Activated CD4-positive, alpha-beta T cell treated with anti-CD3 and anti-CD28 coated beads, Interleukin-2, amount 50 U/mL, for 16 hours (primary cell): ENCODE measurements around the gene TMC5.
"Not testable (repeated sequence)": the region's sequence is repeated elsewhere in the genome, so short reads cannot be mapped to it uniquely, and the experiment has no call there.

Experiments
- DNase-seq: peaks from one replicate; pipeline ENCODE4 v3.0.0-alpha.2; 2020

TMC5 gene, protein sequence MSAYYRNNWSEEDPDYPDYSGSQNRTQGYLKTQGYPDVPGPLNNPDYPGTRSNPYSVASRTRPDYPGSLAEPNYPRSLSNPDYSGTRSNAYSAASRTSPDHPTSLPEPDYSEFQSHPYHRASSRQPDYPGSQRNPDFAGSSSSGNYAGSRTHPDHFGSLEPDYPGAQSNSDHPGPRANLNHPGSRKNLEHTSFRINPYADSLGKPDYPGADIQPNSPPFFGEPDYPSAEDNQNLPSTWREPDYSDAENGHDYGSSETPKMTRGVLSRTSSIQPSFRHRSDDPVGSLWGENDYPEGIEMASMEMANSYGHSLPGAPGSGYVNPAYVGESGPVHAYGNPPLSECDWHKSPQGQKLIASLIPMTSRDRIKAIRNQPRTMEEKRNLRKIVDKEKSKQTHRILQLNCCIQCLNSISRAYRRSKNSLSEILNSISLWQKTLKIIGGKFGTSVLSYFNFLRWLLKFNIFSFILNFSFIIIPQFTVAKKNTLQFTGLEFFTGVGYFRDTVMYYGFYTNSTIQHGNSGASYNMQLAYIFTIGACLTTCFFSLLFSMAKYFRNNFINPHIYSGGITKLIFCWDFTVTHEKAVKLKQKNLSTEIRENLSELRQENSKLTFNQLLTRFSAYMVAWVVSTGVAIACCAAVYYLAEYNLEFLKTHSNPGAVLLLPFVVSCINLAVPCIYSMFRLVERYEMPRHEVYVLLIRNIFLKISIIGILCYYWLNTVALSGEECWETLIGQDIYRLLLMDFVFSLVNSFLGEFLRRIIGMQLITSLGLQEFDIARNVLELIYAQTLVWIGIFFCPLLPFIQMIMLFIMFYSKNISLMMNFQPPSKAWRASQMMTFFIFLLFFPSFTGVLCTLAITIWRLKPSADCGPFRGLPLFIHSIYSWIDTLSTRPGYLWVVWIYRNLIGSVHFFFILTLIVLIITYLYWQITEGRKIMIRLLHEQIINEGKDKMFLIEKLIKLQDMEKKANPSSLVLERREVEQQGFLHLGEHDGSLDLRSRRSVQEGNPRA

DNA sequence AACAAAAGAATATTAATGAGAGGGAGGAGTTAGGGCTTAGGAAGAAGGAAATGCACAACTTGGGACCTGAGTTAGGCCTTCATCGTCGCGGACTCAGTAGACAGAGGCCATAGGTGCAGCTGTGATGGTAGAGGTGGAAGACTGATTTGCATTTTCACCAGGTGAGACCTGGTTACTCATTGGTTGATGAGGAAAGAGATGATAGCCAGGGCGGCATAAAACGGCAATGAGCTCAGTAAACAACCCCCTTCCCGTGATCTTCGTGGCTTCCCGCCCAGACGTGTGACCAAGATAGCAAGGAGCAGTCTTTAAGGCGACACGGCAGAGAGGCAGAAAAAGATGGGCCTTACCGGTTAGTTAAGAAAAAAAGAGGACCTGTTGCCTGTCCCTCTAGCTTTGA, at the start of gene TMC5:
Gene TMC5 (plus strand): TSS at position 244 of the 400 bp plus-strand sequence. CDS start 22,156 bp downstream, outside the sequence.
- DNase-seq, result no peak

GRCh38 chr16:19372541-19372940, 45.1 kb upstream of the TMC5 start:
- not testable (repeated sequence) for DNase-seq

GRCh38 chr16:19374402-19374801, 43.3 kb upstream of the TMC5 start:
- DNase-seq, result no peak

GRCh38 chr16:19375561-19376158, 42.0 kb upstream of the TMC5 start:
- peak; percentile 43 for DNase-seq

GRCh38 chr16:19377864-19378263, 39.8 kb upstream of the TMC5 start:
- DNase-seq, result no peak

DNA sequence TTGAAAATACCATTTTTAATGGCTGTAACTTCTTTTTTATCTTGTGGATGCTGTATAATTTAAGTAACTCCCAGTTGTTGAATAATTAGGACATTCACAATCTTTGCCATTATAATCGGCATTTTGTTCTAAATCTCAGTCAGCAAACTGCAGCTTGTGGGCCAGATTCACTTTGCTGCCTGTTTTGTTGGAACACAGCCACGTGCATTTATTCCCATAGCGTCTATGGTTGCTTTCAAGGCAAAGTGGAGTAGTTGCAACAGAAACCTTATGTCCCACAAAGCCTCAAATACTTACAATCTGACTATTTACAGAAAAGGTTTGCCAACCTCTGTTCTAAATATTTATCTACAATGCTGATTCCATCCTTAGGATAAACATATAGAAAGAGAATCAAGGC, 39.2 kb upstream of the TMC5 start:
- no peak for DNase-seq

GRCh38 chr16:19379838-19380237, 37.8 kb upstream of the TMC5 start:
- no peak for DNase-seq

DNA sequence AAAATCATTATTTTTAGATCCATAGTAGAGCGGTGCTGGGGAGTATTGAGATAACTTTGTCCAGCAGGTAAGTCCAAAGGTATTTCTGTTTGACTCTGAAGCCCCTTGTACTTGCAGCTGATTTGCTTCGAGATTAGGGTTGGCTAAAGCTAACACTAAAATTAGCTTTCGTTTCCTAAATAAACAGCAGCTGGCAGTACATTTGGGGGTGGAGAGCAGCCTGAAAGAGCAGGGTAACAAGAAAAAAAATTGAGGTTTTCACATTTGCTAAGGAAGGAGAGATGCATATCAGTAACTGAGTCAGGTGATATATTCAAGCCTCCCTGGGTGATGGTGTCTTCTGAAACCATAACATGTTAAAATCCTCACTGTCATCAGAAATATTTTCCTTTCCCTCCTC, 37.4 kb upstream of the TMC5 start:
- DNase-seq, result peak; percentile 20

- no peak for DNase-seq
These were observed 35.4 kb upstream of the TMC5 start for GRCh38 chr16:19382084-19382801.

DNA sequence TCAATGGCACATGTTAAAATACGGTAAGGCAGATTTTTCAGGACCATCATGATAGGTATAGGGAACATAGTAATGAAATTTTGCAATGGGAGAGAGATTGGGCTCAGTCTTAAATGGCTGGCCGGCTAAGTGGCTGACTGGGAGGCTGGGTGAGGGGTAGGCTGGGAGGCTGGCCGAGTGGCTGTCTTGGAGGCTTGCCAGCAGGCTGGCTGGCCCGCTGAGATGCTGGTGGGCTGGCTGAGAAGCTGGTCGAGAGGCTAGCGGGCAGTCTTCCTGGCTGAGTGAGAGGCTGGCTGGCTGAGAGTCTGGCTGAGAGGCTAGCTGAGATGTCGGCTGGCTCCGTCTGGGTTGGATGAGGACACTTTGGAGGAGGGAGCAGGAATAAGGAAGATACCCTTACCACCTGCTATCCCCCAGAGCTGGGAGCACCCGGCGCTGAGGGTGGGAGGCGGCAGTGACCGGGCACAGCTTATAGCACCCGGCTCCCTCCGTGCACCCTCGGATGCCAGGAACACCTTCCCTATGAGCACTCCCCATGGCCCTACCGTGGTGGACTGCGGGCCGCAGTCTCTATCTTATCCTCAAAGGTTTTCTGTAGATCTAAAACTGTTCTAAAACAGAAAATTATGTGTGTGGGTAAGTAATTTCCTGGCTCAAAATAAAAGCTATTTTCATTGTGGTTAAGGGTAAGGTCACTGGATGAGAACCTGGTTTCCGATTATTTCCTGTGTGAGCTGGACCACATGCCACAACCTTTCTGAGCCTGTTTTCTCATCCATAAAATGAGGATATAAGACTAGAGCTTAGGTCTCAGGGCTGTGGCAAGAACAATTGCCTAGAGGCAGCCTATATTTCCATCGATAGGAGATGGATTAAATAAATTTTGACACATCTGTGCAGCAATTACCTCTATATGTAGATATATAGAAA, 34.5 kb upstream of the TMC5 start:
- no peak for DNase-seq

DNA sequence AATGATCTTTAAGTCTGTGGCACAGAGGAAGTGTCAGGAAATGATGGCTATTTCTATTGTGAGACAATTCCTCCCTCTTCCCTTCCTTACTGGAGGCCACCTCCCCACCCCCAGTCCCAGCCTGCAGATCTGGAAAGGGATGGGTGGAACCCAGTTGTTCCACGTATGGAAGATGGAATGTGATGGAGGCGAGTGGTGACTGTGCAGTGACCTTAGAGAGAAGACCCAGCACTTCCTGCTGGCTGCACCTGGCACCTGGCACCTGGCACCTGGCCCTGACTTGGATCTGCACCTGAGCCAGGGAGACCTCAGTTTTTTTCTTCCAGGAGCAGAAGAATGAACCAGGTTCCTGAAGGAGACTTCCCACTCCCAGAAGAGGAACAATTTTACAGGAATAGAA, 33.0 kb upstream of the TMC5 start:
- no peak for DNase-seq

DNA sequence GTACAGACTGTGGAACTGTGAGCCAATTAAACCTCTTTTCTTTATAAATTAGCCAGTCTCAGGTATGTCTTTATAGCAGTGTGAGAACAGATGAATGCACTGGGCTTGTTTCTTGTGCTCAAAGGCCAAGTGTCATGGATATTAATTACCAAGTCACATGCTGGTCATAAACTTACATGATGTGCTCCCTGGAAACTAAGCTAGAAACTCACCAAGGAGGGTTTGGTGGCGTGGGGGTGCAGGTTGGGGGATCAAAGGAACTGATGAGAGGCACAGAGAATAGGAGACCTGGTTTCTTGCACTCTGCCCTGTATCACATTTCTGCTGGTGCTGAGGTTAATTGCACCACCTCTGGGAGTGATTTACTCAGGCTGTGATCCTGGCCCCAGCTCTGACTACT, 31.2 kb upstream of the TMC5 start:
- DNase-seq, result no peak

- DNase-seq, result peak; percentile 33
These were observed 28.4 kb upstream of the TMC5 start for GRCh38 chr16:19389246-19389645.

DNA sequence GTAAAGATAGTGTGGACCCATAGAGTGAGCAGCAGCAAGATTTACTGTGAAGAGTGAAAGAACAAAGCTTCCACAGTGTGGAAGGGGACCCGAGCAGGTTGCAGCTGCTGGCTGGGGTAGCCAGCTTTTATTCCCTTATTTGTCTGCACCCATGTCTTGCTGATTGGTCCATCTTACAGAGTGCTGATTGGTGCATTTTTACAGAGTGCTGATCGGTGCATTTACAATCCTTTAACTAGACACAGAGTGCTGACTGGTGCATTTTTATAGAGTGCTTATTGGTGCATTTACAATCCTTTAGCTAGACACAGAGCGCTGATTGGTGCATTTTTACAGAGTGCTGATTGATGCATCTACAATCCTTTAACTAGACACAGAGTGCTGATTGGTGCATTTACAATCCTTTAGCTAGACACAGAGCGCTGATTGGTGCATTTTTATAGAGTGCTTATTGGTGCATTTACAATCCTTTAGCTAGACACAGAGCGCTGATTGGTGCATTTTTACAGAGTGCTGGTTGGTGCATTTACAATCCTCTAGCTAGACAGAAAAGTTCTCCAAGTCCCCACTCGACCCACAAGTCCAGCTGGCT, 26.4 kb upstream of the TMC5 start:
- not testable (repeated sequence) for DNase-seq

DNA sequence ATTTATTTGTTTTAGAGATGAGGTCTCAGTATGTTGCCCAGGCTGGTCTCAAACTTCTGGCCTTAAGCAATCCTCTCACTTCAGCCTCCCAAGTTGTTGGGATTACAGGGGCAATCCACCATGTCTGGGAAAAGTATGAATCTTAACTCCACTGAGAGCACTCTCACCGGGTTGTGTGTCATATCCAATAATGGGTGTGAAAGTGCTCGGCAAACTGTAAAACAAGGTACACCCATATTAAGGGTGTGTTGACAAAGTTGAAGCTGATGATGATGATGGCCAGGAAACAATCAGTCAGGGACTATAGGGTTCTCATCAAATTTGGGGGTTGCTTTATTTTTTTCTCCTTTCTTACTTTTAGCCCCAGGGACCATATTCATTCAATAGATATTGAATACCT, 25.3 kb upstream of the TMC5 start:
- DNase-seq, result no peak

- DNase-seq, result no peak
These were observed 24.2 kb upstream of the TMC5 start for GRCh38 chr16:19393226-19394111.

GRCh38 chr16:19395646-19396267, 21.9 kb upstream of the TMC5 start:
- DNase-seq, result not testable (repeated sequence)

GRCh38 chr16:19396555-19397011, 21.1 kb upstream of the TMC5 start:
- no peak for DNase-seq

GRCh38 chr16:19397373-19397772, 20.3 kb upstream of the TMC5 start:
- DNase-seq, result not testable (repeated sequence)
